ENCODE measurements around the gene CYP8B1.
"Not testable (repeated sequence)": the region's sequence is repeated elsewhere in the genome, so short reads cannot be mapped to it uniquely, and the experiment has no call there.

The CYP8B1 gene

DNA sequence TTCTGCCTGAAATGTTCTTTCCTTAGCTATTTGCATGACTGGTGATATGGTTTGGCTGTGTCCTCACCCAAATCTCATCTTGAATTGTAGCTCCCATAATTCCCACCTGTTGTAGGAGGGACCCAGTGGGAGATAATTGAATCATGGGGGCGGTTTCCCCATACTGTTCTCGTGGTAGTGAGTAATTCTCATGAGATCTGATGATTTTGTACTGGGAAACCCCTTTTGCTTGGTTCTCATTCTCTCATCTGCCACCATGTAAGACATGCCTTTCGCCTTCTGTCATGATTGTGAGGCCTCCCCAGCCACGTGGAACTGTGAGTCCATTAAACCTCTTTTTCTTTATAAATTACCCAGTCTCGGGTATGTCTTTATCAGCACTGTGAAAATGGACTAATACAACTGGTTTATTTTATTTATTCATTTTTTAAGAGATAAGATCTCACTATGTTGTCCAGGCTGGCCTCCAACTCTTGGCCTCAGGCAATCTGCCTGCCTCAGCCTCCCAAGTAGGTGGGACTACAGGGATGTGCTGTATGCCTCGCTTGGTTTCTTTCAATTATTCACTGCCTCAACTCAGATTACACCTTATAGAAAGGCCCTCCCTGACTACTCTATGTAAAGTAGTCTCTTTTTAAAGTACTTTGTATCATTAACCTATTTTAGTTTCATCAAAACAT, 7.7 kb upstream of the CYP8B1 start:
- FAIRE-seq = not testable (repeated sequence)

DNA sequence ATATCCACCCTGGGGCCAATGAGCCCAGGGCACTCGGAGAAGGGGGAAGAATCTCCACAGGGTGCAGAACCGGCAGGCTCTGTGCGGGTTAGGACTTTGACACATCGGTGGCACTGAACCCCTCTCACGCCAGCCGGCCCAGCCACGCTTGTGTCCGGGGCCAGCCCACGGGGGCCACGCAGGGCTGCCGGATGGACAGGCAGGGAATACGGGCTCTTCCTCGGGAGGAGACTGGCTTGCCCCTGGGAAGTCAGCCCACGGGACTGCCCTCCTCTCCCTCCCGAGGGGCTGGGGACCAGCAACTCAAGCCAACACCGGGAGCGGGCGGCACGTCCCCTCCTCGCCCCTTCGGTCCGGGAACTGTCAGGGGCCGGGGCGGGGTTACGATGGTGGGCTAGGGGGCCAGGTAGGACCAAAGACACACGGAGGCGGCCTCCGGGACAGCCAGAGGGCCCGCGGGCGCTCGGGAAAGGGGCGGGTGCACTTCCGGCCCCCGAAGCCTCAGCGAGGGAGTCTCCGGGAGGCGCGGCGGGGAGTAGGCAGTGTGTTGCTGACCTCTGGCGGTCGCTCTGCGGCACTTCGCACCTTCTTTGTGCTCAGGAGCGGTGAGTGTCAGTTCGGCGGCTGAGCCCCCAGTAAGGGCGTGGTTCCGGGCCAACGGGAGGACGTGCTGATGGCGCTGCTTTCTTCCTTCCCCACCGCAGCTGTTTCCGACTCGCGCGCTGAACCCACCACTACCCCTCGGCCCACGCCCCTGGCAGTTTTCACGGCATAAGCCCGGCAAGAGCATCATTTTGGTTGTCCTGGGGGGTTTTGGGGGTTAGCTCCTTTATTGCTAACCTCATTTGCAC, 5.1 kb upstream of the CYP8B1 start:
- no peak for FAIRE-seq

DNA sequence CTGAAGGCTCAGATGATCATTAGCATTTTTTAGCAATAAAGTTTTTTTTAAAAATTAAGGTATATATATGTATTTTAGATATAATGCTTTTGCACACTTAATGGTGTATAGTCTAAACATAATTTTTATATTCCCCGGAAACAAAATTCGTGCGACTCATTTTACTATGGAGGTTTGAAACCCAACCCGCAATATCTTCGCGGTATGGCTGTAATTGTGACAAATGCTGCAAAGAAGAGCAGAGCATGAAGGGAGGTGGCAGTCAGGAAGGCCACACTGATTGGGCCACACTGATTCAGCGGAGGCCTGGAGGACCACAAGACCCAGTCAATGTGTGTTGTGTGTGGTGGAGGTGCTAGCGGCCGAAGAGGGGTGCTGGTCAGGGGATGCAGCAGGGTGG, 4.5 kb upstream of the CYP8B1 start:
- no peak for FAIRE-seq

DNA sequence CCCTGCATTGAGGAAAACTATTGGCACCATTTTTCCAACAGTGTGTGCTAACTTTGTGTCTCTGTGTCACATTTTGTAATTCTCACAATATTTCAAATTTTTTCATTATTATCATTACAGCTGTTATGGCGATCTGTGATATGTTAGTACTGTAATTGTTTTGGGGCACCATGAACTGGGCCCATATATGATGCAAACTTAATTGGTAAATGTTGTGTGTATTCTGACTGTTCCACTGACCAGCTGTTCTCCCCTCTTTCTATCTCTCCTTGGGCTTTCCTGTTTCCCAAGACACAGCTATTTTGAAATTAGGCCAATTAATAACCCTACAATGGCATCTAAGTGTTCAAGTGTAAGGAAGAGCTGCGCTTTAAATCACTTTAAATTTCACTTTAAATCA, 2.2 kb upstream of the CYP8B1 start:
- no peak for FAIRE-seq

DNA sequence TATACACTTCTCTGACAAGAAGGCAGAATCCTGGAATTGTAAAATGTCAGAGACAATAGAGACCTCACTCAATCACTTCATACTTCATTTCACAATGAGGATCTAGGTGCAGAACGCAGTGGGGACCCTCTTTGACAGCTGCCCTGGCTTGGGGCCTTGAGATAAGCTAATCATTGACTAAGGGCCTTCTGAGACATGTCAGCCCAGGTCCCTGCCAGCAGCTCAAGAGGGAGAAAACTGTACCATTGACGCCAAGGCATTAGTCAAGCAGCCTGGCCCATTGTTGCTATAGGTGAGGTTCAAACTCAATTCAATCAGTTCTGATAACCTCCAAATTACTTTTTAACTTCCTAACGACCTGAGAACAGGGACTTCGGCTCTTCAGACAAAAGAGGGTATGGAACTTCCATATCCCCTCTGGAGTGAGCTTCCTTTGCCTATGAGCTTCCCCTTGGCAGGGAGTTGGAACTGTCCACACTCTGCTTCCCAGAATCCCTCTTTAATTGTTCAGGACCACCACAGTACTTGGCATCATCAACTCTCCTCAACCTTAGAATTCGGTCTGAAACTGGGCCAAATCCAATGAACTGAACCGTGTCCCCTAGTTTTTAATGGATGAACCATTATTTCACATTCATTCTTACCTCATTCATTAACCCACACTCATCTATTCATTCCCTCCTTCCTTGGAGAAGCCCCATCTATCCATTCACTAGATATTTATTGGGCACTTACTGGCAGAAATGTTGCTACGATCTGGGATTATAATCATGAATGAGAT, 1.5 kb upstream of the CYP8B1 start:
- no peak for FAIRE-seq

DNA sequence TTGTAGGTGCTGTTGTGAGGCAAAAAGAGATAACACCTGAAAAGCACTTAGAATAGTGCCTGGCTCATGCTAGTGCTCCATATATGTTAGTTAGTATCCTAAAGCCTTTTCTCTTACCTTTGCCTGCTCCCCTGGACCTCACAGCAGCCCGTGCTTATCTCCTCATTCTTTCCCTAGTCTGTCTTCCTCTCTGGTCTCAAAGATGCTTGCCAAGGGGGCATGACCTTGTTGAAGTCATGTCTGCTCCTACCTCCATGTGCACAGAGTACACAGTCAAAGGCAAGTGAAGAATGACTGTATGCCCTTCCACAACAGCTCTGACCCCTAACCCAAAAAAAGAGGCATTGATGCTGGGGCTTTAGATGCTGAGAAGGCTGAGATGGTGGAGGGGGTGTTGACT, 722 bp upstream of the CYP8B1 start:
- FAIRE-seq = no peak

DNA sequence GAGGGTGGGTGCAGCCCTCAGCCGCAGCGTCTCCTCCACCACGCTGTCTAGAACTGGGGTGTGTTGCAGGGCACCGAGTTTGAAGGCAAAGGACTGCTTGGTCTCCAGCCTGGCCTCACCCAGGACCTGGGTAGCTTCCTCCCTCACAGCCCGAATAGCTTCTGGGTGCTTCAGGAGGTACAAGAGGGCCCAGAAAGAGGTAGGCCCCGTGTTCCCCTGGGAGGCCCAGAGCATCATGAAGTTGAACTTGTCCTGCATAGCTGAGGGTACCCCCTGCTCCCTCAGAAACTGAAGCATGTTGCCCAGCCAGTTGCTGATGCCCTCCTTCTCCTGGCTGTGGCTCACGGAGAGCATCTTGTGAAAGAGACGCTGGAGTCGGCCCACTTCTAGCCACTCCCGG, 930 bp downstream of the CYP8B1 start:
- FAIRE-seq = no peak

DNA sequence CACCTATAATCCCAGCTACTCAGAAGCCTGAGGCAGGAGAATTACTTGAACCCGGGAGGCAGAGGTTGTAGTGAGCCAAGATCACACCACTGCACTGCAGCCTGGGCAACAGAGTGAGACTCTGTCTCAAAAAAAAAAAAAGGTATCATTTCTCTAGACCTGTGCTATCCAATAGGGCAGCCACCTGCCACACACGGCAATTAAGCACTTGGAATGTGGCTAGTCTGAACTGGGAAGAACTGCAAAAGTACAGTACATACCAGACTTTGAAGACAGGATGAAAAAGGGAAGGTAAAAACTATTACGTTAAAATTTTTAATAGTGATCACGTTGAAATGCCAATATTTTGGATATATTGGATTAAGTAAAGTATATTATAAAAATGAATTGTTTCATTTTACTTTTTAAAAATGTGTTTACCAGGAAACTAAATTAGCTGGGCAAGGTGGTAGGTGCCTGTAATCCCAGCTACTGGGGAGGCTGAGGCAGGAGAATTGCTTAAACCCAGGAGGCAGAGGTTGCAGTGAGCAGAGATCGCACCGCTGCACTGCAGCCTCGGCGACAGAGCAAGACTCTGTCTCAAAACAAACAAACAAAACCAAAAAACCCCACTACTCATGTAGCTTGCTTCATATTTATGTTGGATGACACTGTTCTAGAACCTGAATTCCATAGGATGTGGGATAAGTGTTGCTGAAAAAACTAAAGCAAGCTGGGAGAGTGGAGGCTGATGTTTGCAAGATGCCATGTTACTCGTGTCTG, 2.3 kb downstream of the CYP8B1 start:
- no peak for FAIRE-seq

DNA sequence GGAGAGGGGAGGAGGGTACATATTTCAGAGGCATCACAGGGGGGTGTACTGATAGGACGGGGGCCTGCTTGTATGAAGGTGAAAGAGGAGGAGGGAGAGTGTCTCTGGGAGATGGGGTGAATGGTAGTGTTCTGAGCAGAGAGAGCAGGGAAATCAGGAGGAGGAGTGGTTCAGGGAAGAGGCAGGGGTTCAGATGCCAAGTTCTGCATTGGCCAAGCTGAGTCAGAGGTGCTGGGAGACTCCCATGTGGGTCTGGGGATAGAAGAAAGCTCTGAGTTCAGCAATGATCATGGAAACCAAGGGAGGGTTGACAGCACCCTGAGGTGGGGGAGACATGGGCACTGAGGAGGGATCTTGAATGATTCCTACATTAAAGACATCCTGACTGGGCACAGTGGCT, 3.0 kb downstream of the CYP8B1 start:
- FAIRE-seq = no peak

DNA sequence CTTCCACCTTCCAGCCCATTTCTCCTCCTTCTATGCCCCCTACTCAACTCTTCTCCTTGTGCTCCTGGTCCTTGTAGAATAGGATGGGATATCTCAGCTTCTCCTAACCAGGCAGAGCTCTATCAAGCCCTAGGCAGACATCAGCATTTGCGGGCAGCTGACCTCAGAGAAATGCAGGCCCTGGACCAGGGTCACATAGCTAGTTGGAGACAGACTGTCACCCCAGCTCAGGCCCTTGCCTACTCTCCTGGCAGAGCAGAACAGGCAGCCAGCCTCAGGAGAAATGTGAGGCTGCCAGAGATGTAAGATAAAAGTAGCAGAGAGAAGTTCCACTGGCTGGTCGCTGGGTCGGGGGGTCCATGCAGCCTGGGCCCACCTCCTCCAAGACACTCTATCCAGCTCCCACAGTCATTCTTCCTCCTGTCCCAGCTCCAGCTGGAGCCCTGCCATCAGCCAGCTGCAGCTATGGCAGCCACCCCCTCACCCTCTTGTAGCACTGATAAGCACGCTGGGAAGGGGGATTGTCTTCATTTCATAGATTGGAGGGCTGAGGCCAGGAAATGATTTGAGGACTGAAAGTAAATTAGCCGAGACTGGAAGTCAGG, 4.0 kb downstream of the CYP8B1 start:
- no peak for FAIRE-seq

DNA sequence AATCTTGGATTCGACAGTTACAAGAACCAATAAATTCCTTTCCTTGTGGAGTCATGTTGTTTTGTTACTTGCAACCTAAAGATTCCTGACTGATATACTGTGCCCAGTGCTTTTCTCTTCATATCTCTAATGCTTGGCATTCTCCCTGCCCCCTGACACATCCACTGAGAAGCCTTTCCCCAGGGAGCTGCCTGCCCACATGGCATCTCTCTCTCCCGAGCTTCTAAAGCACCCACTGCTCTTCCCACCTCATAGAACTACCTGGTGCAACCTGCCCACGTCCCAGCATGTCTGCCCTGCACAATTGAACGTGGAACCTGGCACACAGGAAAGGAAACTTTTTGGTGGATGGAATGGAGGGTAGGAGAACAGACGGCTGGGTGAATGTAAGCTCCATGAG, 6.8 kb downstream of the CYP8B1 start:
- no peak for FAIRE-seq

DNA sequence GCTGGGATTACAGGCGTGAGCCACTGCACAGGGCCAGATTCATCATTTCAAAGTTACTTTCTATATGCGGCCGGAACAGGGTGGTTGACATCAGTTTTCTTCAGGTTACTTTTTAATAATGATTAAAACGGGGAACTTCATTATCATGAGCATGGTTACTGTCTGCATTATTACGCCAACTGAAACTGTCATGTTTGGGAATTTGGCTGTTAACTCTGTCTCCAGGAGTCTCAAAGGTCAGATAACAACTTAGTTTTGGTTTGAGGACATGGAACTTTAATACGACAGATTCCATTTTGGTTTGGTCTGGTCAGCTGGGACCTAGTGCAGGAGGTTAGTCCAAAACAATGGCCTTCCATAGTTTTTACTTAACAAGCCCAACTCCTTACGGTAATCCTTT, 8.5 kb downstream of the CYP8B1 start:
- FAIRE-seq = no peak

DNA sequence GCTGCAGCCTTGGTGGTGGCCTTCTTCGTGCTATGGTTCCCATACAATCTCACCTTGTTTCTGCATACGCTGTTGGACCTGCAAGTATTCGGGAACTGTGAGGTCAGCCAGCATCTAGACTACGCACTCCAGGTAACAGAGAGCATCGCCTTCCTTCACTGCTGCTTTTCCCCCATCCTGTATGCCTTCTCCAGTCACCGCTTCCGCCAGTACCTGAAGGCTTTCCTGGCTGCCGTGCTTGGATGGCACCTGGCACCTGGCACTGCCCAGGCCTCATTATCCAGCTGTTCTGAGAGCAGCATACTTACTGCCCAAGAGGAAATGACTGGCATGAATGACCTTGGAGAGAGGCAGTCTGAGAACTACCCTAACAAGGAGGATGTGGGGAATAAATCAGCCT, 10.4 kb downstream of the CYP8B1 start:
- FAIRE-seq = no peak

DNA sequence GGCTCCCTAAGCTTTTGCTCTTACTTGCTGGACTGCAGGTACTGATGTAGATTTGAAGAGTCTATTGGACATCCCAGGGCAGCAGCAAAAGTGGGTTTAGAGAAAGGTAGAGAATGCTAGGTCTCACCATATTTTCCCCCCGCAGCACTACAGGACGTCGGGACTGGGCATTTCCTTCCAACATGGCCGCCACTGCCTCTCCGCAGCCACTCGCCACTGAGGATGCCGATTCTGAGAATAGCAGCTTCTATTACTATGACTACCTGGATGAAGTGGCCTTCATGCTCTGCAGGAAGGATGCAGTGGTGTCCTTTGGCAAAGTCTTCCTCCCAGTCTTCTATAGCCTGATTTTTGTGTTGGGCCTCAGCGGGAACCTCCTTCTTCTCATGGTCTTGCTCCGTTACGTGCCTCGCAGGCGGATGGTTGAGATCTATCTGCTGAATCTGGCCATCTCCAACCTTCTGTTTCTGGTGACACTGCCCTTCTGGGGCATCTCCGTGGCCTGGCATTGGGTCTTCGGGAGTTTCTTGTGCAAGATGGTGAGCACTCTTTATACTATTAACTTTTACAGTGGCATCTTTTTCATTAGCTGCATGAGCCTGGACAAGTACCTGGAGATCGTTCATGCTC, 11.2 kb downstream of the CYP8B1 start:
- FAIRE-seq = no peak

DNA sequence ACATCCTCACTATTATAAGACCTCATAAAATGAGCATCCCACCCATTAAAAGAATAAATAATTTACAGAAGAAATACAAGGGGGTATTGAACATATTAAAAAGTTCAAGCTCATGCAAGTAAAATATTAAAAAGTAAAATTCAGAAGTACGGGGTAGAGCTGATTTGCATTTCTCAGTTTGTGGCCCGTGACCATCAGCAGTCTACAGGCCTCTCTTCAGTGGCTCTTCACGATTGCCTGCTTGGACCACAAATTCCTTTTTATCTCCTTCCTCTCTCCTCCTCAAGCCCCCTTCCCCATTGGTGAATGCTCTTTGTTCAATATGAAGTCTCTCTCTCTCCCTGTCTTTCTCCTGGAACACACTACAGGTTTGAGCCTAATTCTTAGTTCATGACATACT, 19.1 kb downstream of the CYP8B1 start:
- no peak for FAIRE-seq

DNA sequence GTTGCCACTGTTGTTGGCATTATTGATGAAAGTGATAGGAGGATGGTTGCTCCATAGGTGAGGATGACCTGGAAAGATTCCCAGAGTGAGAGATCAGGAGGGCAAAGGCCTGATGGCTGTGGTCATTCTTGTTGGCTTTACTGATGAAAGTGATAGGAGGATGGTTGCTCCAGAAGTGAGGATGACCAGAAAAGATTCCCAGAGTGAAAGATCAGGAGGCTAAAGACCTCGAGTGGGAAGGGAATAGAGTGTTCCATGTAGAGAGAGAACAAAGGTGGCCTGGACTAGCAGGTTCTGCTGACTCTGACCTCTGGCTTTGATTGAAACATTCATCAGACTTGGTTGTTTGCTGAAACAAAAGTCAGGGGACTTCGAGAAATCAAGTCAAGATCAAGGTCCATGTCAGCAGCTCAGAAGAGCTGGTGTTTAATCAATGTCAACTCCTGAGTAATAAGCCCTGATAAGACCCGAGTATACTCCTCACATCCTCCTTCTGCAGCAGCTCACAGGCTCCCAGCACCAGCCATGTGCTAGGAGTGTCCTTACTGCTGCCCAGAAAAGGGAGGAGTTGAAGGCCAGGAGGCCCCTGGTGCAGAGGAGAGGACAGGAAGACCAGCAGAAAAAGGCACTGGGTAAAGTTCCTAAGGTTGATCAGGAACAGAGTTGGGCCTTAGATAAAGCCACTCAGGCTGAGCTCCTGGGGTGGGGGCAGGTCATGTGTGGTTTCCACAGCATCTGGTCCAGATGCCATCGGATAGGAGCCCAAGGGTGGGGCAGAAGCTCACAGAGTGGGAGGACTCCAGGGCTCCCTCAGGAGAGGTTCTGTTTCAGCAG, 19.9 kb downstream of the CYP8B1 start:
- no peak for FAIRE-seq

DNA sequence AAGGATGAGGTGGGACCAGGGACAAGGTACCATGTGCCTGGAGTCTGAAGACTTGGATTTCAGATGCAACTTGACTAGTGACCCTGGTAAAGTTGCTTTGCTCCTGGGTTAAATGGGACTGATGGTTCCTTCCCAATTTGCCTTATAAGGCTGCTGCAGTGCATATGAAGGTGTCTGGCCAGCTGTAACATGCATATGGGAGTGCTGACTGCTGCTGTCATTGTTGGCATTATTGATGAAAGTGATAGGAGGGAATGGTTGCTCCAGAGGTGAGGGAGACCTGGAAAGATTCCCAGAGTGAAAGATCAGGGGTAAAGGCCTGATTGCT, 20.5 kb downstream of the CYP8B1 start:
- FAIRE-seq = no peak

DNA sequence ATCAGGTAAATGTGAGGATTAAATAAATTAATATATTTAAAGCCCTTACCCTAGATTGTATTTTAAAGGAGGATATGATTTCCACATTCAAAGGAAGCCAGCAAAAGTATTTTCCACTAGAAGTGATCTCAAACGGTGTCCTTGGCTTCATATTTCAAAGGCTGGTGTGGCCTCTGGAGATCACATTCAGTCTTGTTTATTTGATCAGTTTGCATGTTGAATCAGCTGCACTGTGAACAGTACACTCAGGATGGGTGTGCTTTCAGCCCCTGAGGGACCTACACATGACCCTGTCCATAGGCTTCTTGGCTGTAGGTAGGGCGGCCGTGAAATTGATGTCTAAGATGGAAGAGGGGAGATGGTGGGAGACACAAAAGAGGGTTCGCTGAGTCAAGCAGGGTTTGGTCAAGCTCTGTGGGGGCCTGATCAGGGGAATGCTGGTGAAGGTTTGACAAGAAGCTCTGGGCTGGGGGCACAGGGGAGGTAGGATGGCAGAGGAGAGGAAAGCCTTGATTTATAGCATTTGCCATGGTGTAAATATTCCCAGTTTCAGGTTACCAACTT, 21.9 kb downstream of the CYP8B1 start:
- no peak for FAIRE-seq

DNA sequence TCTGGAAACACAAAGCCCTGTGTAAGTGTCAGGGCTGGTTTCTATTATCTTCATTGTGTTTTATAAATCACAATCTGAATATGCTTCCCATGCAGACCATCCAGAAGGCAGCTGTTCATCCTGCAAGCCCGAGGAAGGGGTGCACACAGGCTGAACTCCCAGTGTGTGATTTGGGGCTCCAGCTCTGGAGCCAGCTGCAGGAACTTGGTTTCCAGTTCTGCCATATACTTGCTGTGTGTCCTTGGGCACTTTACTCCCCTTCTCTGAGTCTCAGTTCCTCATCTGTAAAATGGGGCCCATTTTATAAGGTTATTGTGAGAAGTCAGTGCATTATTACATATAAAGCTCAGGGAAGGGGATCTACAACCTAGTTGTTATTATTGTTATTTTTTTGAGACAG, 22.6 kb downstream of the CYP8B1 start:
- no peak for FAIRE-seq

DNA sequence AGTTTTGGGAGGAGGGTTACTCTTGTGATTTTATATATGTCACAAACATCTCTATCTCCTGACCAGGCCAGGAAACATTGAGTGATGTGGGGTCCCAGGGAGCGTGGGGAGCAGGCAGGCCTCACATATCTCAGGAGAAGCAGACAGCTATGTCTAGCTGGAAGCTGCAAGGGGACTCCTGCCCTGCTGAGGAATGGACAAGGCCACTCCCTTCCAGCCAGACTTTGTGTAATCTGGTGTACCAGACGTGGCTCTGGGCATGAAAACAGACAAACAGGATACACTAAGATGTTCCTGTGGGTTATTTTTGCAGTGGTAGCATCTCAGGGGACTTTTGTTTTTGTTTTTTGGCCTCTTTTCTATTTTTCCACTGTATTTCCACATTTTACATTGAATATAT, 23.2 kb downstream of the CYP8B1 start:
- FAIRE-seq = no peak

DNA sequence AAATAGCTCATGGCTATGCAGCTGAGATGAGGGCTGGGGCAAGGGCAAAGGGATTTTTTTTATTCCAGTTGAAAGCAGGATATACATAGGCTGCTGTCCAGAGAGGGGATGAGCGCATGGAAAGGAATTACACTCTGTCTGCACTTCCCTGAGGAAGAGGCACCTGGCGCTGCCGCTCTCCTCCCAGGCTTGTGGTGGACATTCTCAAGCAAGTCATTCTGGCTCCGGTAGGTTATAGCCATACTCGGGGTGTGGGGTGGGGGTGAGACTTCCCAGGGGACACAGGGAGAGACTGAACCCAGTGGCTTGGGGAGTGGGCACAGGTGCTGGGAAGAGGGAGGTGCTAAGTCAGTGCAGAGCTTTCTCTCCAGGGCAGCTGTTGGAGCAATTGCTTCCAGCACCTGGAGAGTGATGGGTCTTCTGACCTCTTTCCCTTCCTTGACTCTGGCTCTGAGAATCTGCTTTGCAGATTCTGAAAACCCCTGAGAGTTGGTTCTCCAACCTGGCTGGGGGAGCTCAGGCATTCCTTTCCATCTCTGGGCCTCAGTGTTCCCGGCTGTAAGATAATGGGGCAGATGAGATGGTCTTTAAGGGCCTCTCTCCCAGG, 24.3 kb downstream of the CYP8B1 start:
- FAIRE-seq = no peak
